NT2/D1 (cell line): ENCODE data around the gene NAT9.

Experiments
- SUZ12 ChIP-seq: IDR thresholded peaks from 2 replicates; pipeline ENCODE4 v1.6.1; 2011; ENCODE audit not compliant: insufficient read length, insufficient read depth; ENCODE audit errors: extremely low read depth
- YY1 ChIP-seq: IDR thresholded peaks from 2 replicates; pipeline ENCODE4 v1.6.1; 2011; ENCODE audit not compliant: insufficient read length, insufficient read depth

DNA sequence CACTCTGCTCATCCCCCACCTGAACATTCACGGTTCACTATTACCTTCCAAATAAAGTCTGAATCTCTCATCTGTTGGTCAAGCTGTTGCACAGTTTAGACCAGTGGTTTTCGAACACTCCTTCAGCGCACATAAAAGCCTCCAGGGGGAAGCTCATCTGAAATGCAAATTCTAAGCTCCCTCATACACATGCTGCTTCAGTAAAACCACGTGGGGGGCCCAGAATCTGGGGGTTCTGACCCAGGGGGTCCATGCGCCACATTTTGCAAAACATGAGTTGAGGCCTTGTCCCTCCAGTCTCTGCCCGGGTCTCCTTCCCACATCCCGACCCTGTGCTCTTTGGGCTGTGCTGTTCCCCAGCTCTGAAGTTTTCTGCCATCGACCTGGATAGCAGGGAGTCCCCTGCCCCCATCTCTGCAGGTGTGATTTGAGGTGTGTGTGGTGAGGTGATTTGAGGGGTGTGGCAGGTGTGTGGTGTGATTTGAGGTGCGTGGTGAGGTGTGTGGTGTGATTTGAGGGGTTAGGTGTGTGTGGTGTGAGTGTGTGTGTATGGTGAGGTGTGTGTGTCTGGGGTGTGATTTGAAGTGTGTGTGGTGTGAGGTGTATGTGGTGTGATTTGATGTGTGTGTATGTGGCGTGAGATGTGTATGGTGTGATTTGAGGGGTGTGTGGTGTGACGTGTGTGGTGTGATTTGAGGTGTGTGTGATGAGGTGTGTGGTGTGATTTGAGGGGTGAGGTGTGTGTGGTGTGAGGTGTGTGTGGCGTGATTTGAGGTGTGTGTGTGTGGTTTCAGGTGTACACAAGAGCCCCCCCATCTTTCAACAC is 43.9 kb downstream of the NAT9 start:
- TF ChIP-seq SUZ12 = no peak
- no peak for TF ChIP-seq YY1
